DMS53 treated with DMSO at 0.1 percent for 48 hours (cell line): ENCODE measurements around the gene GOLPH3.
"Not testable (repeated sequence)": the region's sequence is repeated elsewhere in the genome, so short reads cannot be mapped to it uniquely, and the experiment has no call there.

Source experiments
- DNase-seq: peaks from one replicate; lab custom pipeline; 2025; ENCODE audit not compliant: unreplicated experiment; lab: John Stamatoyannopoulos, UW

Gene GOLPH3

DNA sequence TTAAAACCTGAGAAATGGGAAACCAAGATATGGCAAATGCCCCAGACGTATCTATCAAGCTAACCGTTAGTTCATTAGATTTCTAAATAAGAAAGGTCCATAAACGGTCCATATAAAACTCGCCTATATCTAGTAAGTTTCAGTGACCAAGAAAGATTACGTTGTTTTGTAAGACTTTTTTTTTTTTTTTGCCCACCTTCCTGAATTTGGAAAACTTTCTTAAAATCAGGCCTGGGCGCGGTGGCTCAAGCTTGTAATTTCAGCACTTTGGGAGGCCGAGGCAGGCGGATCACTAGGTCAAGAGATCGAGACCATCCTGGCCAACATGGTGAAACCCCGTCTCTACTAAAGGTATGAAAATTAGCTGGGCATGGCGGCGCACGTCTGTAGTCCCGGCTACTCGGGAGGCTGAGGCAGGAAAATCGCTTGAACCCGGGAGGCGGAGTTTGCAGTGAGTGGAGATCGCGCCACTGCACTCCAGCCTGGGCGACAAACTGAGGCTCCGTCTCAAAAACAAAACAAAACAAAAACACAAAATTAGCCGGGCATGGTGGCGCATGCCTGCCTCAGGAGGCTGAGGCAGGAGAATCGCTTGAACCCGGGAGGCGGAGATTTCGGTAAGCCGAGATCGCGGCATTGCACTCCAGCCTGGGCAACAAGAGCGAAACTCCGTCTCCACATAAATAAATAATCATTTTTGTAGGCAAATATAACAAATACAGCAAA lies 1.8 kb downstream of the GOLPH3 start:
- not testable (repeated sequence) for DNase-seq

GRCh38 chr5:32170303-32171151 lies 3.6 kb downstream of the GOLPH3 start:
- DNase-seq, result no peak

- DNase-seq, result no peak
Observed at GRCh38 chr5:32168460-32169033, 5.6 kb downstream of the GOLPH3 start.

GRCh38 chr5:32165597-32165996 lies 8.5 kb downstream of the GOLPH3 start:
- no peak for DNase-seq

GRCh38 chr5:32163785-32164184 lies 10.3 kb downstream of the GOLPH3 start:
- DNase-seq, result no peak

DNA sequence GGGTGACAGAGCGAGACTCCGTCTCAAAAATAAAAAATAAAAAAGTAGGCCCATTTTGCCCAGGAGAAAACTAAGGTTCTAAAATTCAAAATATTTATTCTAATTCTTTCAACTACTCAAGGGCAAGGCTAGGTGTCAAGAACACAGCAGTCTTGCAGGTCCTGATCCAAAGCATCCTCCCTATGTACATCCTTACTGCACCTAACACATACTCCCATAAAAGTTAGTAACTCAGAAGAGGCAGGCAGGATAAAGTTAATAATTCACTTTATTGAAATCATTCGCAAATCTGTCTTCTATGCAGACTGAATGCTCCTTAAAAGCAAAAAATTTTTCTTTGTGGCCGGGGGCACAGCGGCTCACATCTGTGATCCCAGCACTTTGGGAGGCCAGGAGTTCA lies 11.1 kb downstream of the GOLPH3 start:
- DNase-seq, result no peak

DNA sequence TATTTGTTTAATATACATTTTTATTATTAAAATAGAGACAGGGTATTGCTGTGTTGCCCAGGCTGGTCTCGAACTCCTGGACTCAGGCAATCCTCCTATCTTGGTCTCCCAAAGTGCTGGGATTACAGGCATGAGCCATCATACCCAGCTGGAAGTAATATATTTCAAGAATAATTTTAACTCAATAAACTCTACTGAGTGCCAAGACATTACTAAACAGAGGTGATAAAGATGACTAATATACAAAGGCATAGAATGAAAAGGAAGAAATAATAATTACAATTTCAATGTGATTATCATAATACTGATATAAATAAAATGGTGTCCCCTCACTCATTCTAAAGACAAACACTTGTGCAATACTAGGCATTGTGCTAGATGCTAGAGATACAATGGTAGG lies 13.9 kb downstream of the GOLPH3 start:
- no peak for DNase-seq

DNA sequence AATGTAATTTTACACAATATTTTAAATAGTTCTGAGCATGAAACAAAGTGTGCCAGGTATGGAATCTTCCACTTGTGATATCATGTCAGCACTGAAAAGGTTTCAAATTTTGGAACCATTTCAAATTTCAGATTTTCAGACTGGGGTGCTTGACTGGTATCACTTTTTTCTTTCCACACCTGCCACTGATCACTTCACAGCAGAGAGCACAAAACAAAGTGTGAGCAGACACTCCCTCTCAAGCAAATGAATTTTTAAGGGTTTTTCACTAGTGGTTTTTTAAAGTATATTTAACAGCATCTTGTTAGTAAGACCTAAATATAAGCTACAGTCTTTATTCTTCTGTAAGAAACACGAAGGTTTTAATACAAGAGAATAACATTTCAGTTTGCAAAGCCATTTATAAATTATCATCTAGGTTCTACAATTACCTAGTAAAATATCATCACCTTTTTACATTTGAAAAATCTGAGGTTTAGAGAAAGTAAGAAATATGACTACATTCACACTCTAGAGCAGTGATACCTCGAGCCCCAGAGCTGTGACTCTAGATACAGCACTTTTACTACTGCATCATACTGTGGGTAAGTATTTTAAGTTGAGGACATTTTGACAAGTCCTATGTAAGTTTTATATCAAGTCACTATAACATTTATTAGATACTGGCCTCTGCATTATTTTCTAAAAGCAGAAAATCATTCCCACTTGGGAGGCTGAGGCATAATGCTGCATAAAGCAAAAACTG lies 14.6 kb downstream of the GOLPH3 start:
- no peak for DNase-seq

GRCh38 chr5:32158679-32158975 lies 15.5 kb downstream of the GOLPH3 start:
- DNase-seq, result no peak

- DNase-seq, result no peak
Observed at GRCh38 chr5:32157078-32157477, 17.0 kb downstream of the GOLPH3 start.

GRCh38 chr5:32156635-32157034 lies 17.5 kb downstream of the GOLPH3 start:
- DNase-seq, result no peak

- no peak for DNase-seq
Observed at GRCh38 chr5:32155211-32155610, 18.9 kb downstream of the GOLPH3 start.

DNA sequence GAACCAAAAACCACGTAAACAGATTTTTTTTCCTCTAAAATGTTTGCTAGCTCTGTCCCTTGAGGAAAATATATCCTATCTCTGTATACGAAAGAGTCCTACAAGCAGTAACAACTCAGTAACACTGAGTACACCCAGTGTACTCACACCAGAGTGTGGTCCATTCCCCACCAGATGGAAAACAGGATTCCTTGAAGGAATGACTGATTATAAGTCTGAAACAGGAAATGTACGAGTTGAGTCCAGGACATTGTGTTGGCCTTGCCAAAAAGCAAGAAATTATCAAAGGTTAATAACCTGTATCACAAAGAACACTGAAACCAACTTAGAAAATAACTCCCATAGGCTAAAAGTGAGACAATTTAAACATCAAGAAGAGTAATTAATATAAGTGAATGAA lies 20.4 kb downstream of the GOLPH3 start:
- DNase-seq, result no peak

GRCh38 chr5:32151198-32151597 lies 22.9 kb downstream of the GOLPH3 start:
- no peak for DNase-seq

DNA sequence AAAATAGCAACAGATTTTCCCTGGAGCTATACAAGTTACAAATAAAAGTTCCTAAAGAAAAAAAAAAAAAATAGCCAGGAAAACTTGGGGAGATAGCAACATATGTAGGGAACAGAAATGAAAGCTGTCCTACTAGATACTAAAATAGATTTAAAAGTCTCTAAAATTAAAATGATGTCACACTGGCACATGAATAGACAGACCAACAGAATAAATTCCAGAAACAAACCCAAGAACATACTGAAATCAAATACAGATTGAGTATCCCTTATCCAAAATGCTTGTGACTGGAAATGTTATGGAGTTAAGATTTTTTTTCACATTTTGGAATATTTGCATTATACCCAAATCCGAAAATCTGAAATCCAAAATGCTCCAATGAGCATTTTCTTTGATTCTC lies 23.8 kb downstream of the GOLPH3 start:
- DNase-seq, result no peak

- DNase-seq, result no peak
Observed at GRCh38 chr5:32147959-32148358, 26.2 kb downstream of the GOLPH3 start.

GRCh38 chr5:32147236-32147635 lies 26.9 kb downstream of the GOLPH3 start:
- no peak for DNase-seq

DNA sequence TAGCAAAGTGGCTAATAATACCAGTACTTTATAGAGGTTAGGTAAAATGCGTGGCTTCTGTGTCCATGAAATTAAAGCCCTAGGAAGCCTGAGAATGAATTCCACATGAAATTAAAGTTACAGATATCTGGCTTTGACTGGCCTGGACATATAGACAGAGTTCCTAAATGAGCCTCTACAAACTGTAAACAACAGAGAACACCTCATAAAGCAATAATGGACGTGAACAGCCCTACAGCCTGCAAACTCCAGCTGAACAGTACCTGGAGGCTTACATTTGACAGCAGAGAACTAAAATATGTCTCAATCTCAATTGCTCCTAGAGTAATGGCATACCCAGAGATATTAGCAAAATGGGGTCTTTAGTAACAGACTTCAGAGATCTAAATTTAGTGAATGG lies 28.7 kb downstream of the GOLPH3 start:
- DNase-seq, result no peak

- no peak for DNase-seq
Observed at GRCh38 chr5:32144378-32145207, 29.5 kb downstream of the GOLPH3 start.

- DNase-seq, result no peak
Observed at GRCh38 chr5:32143617-32144377, 30.3 kb downstream of the GOLPH3 start.
